Panc1 (cell line): ENCODE results near the gene LY6G6C. TPM values are rescaled to one million over a fixed set of nuclear protein-coding genes. Genes with fewer than 3 reads are reported as not detected.

Experiments used
- ATAC-seq: fragments of 200-7000 bp; cut with Tn5 transposase; 2 replicates; pipeline ENCODE4 v1.9.1; 2020; ENCODE audit warnings: mild to moderate bottlenecking, moderate library complexity
- BruUV-seq: library from RNA; stranded (reverse); fragments of 400-500 nt; replicated peaks from 2 replicates; lab custom pipeline; 2021; lab: Mats Ljungman, UMichigan
- CTCF ChIA-PET: fragments of 300-600 bp; sonication (Branson Sonifier 250); formaldehyde crosslinking; loops from one replicate; lab custom pipeline; 2022; ENCODE audit warnings: antibody characterized with exemption; lab: Charles Lee
- POLR2A ChIA-PET: fragments of 300-600 bp; sonication (Branson Sonifier 250); formaldehyde crosslinking; loops from one replicate; lab custom pipeline; 2022; ENCODE audit warnings: antibody characterized with exemption; lab: Charles Lee
- DNase-seq: peaks from one replicate; pipeline ENCODE4 v3.0.0-alpha.2; 2010; ENCODE audit warnings: low read depth, low spot score
- H3K27ac ChIP-seq: 2 replicates; pipeline ENCODE4 v1.5.1; 2011; ENCODE audit warnings: mild to moderate bottlenecking, low read length, inconsistent platforms
- H3K27me3 ChIP-seq: fragments of 200-500 bp; sonication (Bioruptor generic); 2 replicates; pipeline ENCODE4 v1.6.0; 2014; ENCODE audit warnings: low read length, inconsistent platforms; ENCODE audit not compliant: control insufficient read depth, insufficient read depth
- H3K36me3 ChIP-seq: fragments of 200-500 bp; sonication (Bioruptor generic); 2 replicates; pipeline ENCODE4 v1.5.1; 2014; ENCODE audit warnings: inconsistent platforms, mild to moderate bottlenecking, low read length, moderate library complexity; ENCODE audit not compliant: control insufficient read depth, insufficient read depth
- H3K4me1 ChIP-seq: 2 replicates; pipeline ENCODE4 v1.5.1; 2011; ENCODE audit warnings: inconsistent platforms, mild to moderate bottlenecking, low read length, moderate library complexity; ENCODE audit not compliant: control insufficient read depth, insufficient read depth
- H3K4me3 ChIP-seq, 2 experiments: 2 replicates each; pipeline ENCODE4 v1.5.1; 2011 to 2012; ENCODE audit warnings: low read depth in 2 of 2, low read length in 2 of 2, mild to moderate bottlenecking in 2 of 2, inconsistent platforms in 1 of 2, moderate library complexity in 1 of 2
- H3K9me3 ChIP-seq: fragments of 200-500 bp; sonication (Bioruptor generic); 2 replicates; pipeline ENCODE4 v1.5.1; 2014; ENCODE audit warnings: low read depth, mild to moderate bottlenecking, inconsistent platforms, low read length, moderate library complexity; ENCODE audit not compliant: control insufficient read depth, insufficient read depth
- CTCF ChIP-seq: fragments of 450-650 bp; IDR thresholded peaks from 2 replicates; pipeline ENCODE4 v1.5.1; 2017; ENCODE audit warnings: mild to moderate bottlenecking
- POLR2AphosphoS5 ChIP-seq: IDR thresholded peaks from 2 replicates; pipeline ENCODE4 v1.6.1; 2012; ENCODE audit warnings: mild to moderate bottlenecking, low read depth, low read length, moderate library complexity
- REST ChIP-seq, 2 experiments: IDR thresholded peaks; 2 replicates each; pipeline ENCODE4 v1.6.1; 2011 to 2012; ENCODE audit warnings: low read depth in 2 of 2, control low read depth in 1 of 2, low read length in 1 of 2, mild to moderate bottlenecking in 1 of 2, moderate library complexity in 1 of 2; ENCODE audit not compliant: insufficient read depth in 1 of 2
- SIN3A ChIP-seq: IDR thresholded peaks from 2 replicates; pipeline ENCODE4 v1.6.1; 2012; ENCODE audit warnings: low read depth, mild to moderate bottlenecking, low read length, moderate library complexity, borderline replicate concordance; ENCODE audit not compliant: insufficient read depth
- TCF7L2 ChIP-seq: IDR thresholded peaks from 2 replicates; pipeline ENCODE4 v1.6.1; 2011; ENCODE audit warnings: mild to moderate bottlenecking, low read depth, low read length, inconsistent platforms
- in situ Hi-C: cut with HindIII; loops from 2 replicates; pipeline ENCODE4 v1.10.0; 2016; ENCODE audit warnings: low sequenced_read_pairs, low pct_unique_long_range_greater_than_20kb
- intact Hi-C: fragments of 100-400 bp; cut with micrococcal nuclease; formaldehyde crosslinking; loops from one replicate; pipeline ENCODE4 v1.10.0; 2022; ENCODE audit not compliant: unreplicated experiment
- total RNA-seq: library from RNA; stranded (reverse); gene quantifications from one replicate; pipeline ENCODE4 v1.2.1, GENCODE V29; 2021; ENCODE audit not compliant: unreplicated experiment

Gene LY6G6C
- total RNA-seq, 1 experiment from 2014 or later, result 0.23 TPM

GRCh38 chr6:31713991-31714684 is 7.4 kb downstream of the LY6G6C start:
- in situ Hi-C loops, result no loop called here
- ATAC-seq (no peak), DNase-seq (no peak)
- ChIA-PET POLR2A (interaction anchor here (0.5 to 0.7 kb wide), 2 partner anchors 16 to 20 kb away, joined by 4 to 9 read pairs; no protein-coding TSS in a partner anchor), CTCF (no interaction called here)
- TF ChIP-seq SIN3A (no peak), POLR2AphosphoS5 (no peak), REST (IDR thresholded peaks at IDR 0.05; ENCODE audit: insufficient read depth in 1 of 2, low read depth in 2 of 2, low read length in 1 of 2) (no peak), TCF7L2 (no peak), CTCF (no peak)
- BruUV-seq, result no TSS peak
- Histone ChIP-seq H3K27ac (no peak overlapping the region), H3K36me3 (no peaks in the 10 kb centered on the region), H3K9me3 (no peaks in the 10 kb centered on the region), H3K27me3 (no peaks in the 10 kb centered on the region), H3K4me3 (no peak overlapping the region), H3K4me1 (no peaks in the 10 kb centered on the region; the same call in 1 of the 2 replicates)
- intact Hi-C loops, result no loop called here

- ChIA-PET POLR2A (interaction anchor here (0.6 kb wide), 1 partner anchor 107 kb away, joined by 3 read pairs; no protein-coding TSS in a partner anchor), CTCF (no interaction called here)
- Histone ChIP-seq H3K27me3 (no peaks in the 10 kb centered on the region), H3K9me3 (no peaks in the 10 kb centered on the region), H3K4me1 (no peaks in the 10 kb centered on the region; the same call in 1 of the 2 replicates), H3K36me3 (no peaks in the 10 kb centered on the region), H3K4me3 (no peak overlapping the region), H3K27ac (no peak overlapping the region)
- in situ Hi-C loops, result no loop called here
- intact Hi-C loops, result no loop called here
- no peak for DNase-seq
- BruUV-seq, result no TSS peak
- no peak for TF ChIP-seq TCF7L2
- no peak for TF ChIP-seq CTCF
- no peak for TF ChIP-seq POLR2AphosphoS5
- TF ChIP-seq REST (IDR thresholded peaks at IDR 0.05; ENCODE audit: insufficient read depth in 1 of 2, low read depth in 2 of 2, low read length in 1 of 2), result no peak
- TF ChIP-seq SIN3A, result no peak
- ATAC-seq, result no peak
Measured at GRCh38 chr6:31713465-31713864, 8.1 kb downstream of the LY6G6C start.
